Mammary epithelial cell (primary cell): Measurements from ENCODE around the gene GABRB2.

Source experiments
- EZH2 ChIP-seq: IDR thresholded peaks from 2 replicates; pipeline ENCODE4 v1.6.1; 2012; ENCODE audit warnings: low read length, inconsistent platforms, borderline replicate concordance
- TF ChIP-seq, protein P1 (sequence below), 2 donors: IDR thresholded peaks in 1 of 2; conservative IDR thresholded peaks in 1 of 2; 2 replicates each; pipeline ENCODE4 v1.5.1; 2011 to 2012; ENCODE audit warnings: inconsistent platforms in 2 of 2, low read length in 2 of 2, mild to moderate bottlenecking in 2 of 2, control low read depth in 1 of 2, low read depth in 1 of 2; ENCODE audit not compliant: insufficient read depth in 1 of 2; ENCODE audit errors: extremely low read depth in 1 of 2

DNA sequence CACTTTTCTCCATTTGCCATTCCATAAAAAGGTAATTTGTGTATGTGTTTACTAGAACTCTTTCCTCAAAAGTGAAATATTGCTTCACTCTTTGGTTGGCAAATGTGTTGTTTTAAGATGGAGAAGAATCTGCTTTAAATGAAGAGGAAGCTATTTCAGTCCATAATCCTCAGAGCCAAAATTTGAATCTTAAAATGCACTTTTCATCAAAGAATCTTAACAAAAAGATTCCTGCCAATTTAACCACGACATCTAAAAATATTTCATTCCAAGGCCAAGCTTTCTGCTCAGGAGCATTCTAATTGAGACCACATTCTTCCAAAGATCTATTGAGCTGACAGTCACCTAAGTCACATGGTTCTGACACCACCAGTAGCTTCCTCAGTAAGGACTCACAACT, 7.5 kb downstream of the GABRB2 start:
- TF ChIP-seq, protein P1, sequence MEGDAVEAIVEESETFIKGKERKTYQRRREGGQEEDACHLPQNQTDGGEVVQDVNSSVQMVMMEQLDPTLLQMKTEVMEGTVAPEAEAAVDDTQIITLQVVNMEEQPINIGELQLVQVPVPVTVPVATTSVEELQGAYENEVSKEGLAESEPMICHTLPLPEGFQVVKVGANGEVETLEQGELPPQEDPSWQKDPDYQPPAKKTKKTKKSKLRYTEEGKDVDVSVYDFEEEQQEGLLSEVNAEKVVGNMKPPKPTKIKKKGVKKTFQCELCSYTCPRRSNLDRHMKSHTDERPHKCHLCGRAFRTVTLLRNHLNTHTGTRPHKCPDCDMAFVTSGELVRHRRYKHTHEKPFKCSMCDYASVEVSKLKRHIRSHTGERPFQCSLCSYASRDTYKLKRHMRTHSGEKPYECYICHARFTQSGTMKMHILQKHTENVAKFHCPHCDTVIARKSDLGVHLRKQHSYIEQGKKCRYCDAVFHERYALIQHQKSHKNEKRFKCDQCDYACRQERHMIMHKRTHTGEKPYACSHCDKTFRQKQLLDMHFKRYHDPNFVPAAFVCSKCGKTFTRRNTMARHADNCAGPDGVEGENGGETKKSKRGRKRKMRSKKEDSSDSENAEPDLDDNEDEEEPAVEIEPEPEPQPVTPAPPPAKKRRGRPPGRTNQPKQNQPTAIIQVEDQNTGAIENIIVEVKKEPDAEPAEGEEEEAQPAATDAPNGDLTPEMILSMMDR (conservative IDR thresholded peaks at IDR 0.05 in 1 of 2, IDR thresholded peaks at IDR 0.05 in 1 of 2; ENCODE audit: extremely low read depth in 1 of 2, insufficient read depth in 1 of 2, low read depth in 1 of 2, low read length in 2 of 2) = no peak
- TF ChIP-seq EZH2 = no peak
